Prostate gland (tissue), 2 donors: ENCODE measurements around the gene SMC5.

Experiments
- CTCF ChIP-seq, 4 experiments: fragments of 200-600 bp in 2 of 4; fragments of 450-650 bp in 2 of 4; sonication (generic) in 2 of 4; IDR thresholded peaks; 1 replicate in 3 of 4; 2 replicates in 1 of 4; pipeline ENCODE4 v1.5.1; 2016 to 2019; ENCODE audit warnings: antibody characterized with exemption in 4 of 4, mild to moderate bottlenecking in 2 of 4, moderate library complexity in 2 of 4
- POLR2A ChIP-seq: fragments of 450-650 bp; IDR thresholded peaks from one replicate; pipeline ENCODE4 v1.6.1; 2016; ENCODE audit warnings: antibody characterized with exemption, mild to moderate bottlenecking

DNA sequence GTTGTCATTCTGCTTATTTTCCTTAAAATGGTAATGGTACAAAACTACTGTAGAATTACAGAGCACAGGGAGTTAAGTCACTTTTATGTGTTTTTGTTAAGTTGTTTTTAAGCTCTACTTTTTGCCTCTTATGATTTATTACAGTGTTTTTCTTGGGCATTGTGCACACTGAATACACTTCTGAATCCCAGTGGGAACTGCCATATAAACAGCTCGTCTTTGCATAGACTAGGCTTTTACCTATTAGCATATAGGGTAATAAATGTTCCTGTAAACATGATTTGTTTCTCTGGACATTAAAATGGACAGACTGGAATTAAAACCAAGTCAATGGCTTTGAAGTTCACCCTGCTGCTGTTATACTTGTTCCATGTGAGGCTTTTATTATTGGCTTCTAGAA lies 143.4 kb downstream of the SMC5 start:
- TF ChIP-seq POLR2A (no peak), CTCF (IDR thresholded peaks at IDR 0.05) (no peak)
